Erythroblast (primary cell): ENCODE results near the gene RAB13.

Experiments
- GATA1 ChIP-seq: IDR thresholded peaks from 2 replicates; pipeline ENCODE4 v1.6.1; 2011; ENCODE audit warnings: low read depth, mild to moderate bottlenecking, control low read depth, low read length, moderate library complexity
- POLR2A ChIP-seq: IDR thresholded peaks from 2 replicates; pipeline ENCODE4 v1.6.1; 2011; ENCODE audit warnings: mild to moderate bottlenecking, low read length

DNA sequence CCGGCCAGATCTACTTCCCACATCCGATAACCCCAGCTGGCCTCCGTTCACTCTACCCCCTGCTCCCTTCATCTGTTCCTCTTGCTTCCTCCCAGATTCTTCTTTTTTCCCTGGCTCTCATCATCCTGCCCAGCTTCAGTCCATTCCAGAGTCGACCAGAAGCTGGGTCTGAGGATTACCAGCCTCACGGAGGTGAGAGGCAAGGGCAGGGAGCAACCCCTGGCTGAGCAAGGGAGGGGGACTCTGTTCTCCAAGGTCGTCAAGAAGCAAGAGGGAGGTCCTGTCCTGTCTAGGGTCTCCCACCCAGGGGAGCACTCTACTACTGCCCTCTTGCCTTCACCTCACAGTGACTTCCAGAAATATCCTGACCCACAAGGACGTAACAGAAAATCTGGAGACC, 12.6 kb downstream of the RAB13 start:
- TF ChIP-seq POLR2A: no peak
- TF ChIP-seq GATA1: no peak
